Tibial artery (tissue), 4 donors: Measurements from ENCODE around the gene ZNF467.

Experiments used
- DNase-seq, 2 donors: peaks; one replicate each; pipeline ENCODE4 v3.0.0-alpha.2; 2019
- H3K27ac ChIP-seq, 2 donors: fragments of 200-600 bp; sonication (generic) in 1 of 2; 1 replicate in 1 of 2; 2 replicates in 1 of 2; pipeline ENCODE4 v1.5.1; 2018 to 2019; ENCODE audit warnings: mild to moderate bottlenecking in 1 of 2
- H3K27me3 ChIP-seq, 2 donors: fragments of 200-600 bp; sonication (generic) in 1 of 2; one replicate each; pipeline versions ENCODE4 v1.5.1 to v1.6.0; 2016 to 2019
- H3K36me3 ChIP-seq, 3 donors: fragments of 200-600 bp; sonication (generic) in 2 of 3; one replicate each; pipeline ENCODE4 v1.5.1; 2016 to 2019; ENCODE audit warnings: mild to moderate bottlenecking in 2 of 3
- H3K4me1 ChIP-seq, 4 donors: fragments of 200-600 bp; sonication (generic) in 2 of 4; 1 replicate in 3 of 4; 2 replicates in 1 of 4; pipeline ENCODE4 v1.5.1; 2016 to 2019
- H3K4me3 ChIP-seq, 2 donors: fragments of 200-600 bp; sonication (generic) in 1 of 2; 1 replicate in 1 of 2; 2 replicates in 1 of 2; pipeline ENCODE4 v1.5.1; 2018 to 2019; ENCODE audit warnings: mild to moderate bottlenecking in 2 of 2
- H3K9me3 ChIP-seq, 3 donors: fragments of 200-600 bp; sonication (generic) in 1 of 3; one replicate each; pipeline ENCODE4 v1.5.1; 2016 to 2019
- CTCF ChIP-seq, 2 experiments: fragments of 200-600 bp in 1 of 2; fragments of 450-650 bp in 1 of 2; IDR thresholded peaks; one replicate each; pipeline ENCODE4 v1.5.1; 2017 to 2019; ENCODE audit warnings: antibody characterized with exemption in 2 of 2, mild to moderate bottlenecking in 1 of 2, moderate library complexity in 1 of 2
- intact Hi-C: fragments of 100-400 bp; cut with DNase I; formaldehyde crosslinking; loops from one replicate; pipeline ENCODE4 v1.15.0; 2023; ENCODE audit warnings: low total_unique reads

Gene ZNF467

DNA sequence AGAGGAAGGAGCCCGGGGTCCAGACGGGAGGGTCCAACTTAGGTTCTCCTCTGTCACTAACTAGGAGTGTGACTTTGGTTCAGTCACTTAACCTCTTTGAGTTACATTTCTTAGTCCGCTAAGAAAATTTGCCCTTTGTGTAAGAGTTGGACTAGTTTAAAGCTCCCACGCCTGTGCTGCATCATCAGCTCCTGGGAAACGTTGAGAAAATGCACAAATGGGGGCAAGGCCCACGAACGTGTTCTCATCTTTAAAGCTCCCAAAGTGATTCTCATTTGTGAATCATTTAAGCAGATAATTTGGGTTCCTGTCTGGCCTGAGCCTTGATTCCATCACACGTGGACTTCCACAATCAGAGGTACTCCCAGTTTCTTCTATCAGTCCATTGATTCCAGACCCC, 6.3 kb downstream of the ZNF467 start:
- no peak for DNase-seq
- Histone ChIP-seq H3K27me3 (peaks cover 0 to 32% of the 10 kb centered on the region in 2 donors), H3K9me3 (no peaks in the 10 kb centered on the region), H3K27ac (no peak overlapping the region), H3K36me3 (peaks cover 0 to 18% (median 16%) of the 10 kb centered on the region in 3 donors), H3K4me3 (no peak overlapping the region), H3K4me1 (peaks cover 0 to 21% (median 9%) of the 10 kb centered on the region in 4 donors)
- intact Hi-C loops, result no loop called here
- TF ChIP-seq CTCF (IDR thresholded peaks at IDR 0.05), result no peak

DNA sequence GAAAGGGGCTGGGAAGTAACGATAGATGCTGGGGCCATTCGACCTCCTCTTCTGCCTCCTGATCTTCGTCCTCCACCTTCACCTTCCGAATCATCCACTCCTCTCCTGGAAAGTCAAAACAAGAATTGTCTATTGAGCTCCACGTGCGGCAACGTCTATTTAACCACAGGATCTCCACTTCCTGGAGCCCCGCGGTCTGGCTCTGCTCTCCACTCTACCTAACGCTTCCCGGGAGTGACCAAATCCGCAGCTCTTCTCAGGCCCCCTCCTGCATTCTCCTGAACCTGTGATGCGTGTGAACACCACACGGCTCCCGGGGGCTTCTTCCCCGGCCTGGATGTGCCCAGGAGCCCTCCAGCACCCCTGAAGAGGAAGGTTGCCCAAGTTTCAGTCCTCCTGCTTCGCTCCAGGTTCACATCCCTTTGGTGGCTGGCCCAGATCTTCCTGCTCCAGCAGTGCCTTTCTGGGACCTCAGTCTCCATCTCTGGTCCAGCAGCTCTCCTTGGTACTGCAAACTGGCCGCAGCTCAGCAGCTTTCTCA, 7.2 kb downstream of the ZNF467 start:
- H3K36me3 ChIP-seq, result peaks cover 0 to 18% (median 16%) of the 10 kb centered on the region in 3 donors
- TF ChIP-seq CTCF (IDR thresholded peaks at IDR 0.05), result no peak
- intact Hi-C loops, result no loop called here
- no peak overlapping the region for H3K4me3 ChIP-seq
- H3K4me1 ChIP-seq, result peaks cover 0 to 19% (median 6%) of the 10 kb centered on the region in 4 donors
- H3K27ac ChIP-seq, result no peak overlapping the region
- no peaks in the 10 kb centered on the region for H3K9me3 ChIP-seq
- no peak for DNase-seq
- peaks cover 0 to 32% of the 10 kb centered on the region in 2 donors for H3K27me3 ChIP-seq

- TF ChIP-seq CTCF (IDR thresholded peaks at IDR 0.05), result no peak
- no peaks in the 10 kb centered on the region for H3K9me3 ChIP-seq
- peaks cover 0 to 18% (median 16%) of the 10 kb centered on the region in 3 donors for H3K36me3 ChIP-seq
- H3K27me3 ChIP-seq, result peaks cover 0 to 32% of the 10 kb centered on the region in 2 donors
- intact Hi-C loops, result no loop called here
- peaks cover 0 to 12% (median under 1%) of the 10 kb centered on the region in 4 donors for H3K4me1 ChIP-seq
- DNase-seq, result no peak
- no peak overlapping the region for H3K4me3 ChIP-seq
- no peak overlapping the region for H3K27ac ChIP-seq
These were observed 7.8 kb downstream of the ZNF467 start for GRCh38 chr7:149765399-149766121.

GRCh38 chr7:149764481-149765398, 8.6 kb downstream of the ZNF467 start:
- intact Hi-C loops, result no loop called here
- no peak overlapping the region for H3K27ac ChIP-seq
- H3K4me3 ChIP-seq, result no peak overlapping the region
- H3K36me3 ChIP-seq, result peaks cover 0 to 18% (median 16%) of the 10 kb centered on the region in 3 donors
- no peak for TF ChIP-seq CTCF (IDR thresholded peaks at IDR 0.05)
- peaks cover 0 to 31% of the 10 kb centered on the region in 2 donors for H3K27me3 ChIP-seq
- H3K9me3 ChIP-seq, result no peaks in the 10 kb centered on the region
- DNase-seq, result no peak
- peaks cover 0 to 11% (median 0%) of the 10 kb centered on the region in 4 donors for H3K4me1 ChIP-seq

DNA sequence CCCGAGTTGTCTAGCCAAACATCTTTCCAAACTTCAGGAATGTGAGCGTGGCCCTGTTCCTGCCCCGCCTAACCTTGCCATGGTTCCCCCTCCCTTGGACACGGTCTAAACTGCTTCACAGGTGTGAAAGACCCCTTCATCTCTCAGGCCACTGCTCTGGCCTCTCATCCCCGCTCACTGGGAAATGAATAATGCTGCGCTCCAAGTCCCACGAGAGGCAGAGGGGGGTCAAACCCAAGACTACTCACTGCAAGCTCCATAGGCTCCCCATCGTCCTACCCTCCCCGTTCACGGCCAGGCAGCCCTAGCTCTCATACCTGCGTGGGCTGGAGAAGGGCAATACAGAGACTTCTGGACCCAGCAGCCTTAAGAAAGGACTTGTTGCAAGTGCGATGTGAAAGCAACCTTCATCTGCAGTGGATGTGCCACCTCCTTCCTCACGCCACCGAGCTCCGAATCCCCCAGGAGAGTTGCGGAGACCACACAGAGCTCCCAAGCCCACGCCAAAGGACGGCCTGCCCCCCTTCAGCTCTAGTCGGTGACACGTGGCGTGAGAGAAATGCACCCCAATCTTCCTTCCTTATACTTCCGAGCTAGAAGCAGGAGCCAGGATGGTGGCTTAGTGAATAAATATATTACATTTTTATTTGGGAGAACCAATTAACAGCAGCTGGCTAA, 9.7 kb downstream of the ZNF467 start:
- Histone ChIP-seq H3K9me3 (no peaks in the 10 kb centered on the region), H3K4me3 (no peak overlapping the region), H3K4me1 (peaks cover 0 to 11% (median 0%) of the 10 kb centered on the region in 4 donors), H3K27me3 (peaks cover 0 to 28% of the 10 kb centered on the region in 2 donors), H3K27ac (no peak overlapping the region), H3K36me3 (peaks cover 0 to 18% (median 14%) of the 10 kb centered on the region in 3 donors)
- DNase-seq, result no peak
- intact Hi-C loops, result no loop called here
- TF ChIP-seq CTCF (IDR thresholded peaks at IDR 0.05), result no peak
